ENCODE data around the gene SLC43A3.

SLC43A3 gene

DNA sequence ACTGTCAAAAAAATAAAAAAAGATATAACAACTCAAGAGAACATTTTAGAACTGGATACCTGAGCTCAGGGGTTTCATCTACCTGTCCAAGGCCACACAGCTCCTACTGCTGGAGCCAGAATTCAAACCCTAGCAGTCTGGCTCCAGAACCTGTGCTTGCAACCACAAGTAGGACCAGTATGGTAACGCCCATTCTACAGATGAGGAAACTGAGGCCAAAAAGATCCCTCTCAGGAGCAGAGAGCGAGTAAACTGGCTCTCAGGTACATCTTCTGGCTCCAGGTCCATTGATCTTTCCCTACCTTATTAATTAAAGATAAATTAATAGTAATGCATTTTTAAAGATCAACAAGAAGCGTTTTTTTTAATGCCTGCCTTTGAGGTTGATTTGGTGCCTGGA lies 69.6 kb downstream of the SLC43A3 start:
- no peak for DNase-seq (ENCODE audit: low spot score)

All from HuH-7.5 (cell line).